ENCODE measurements around the gene AFF2.

The AFF2 gene

DNA sequence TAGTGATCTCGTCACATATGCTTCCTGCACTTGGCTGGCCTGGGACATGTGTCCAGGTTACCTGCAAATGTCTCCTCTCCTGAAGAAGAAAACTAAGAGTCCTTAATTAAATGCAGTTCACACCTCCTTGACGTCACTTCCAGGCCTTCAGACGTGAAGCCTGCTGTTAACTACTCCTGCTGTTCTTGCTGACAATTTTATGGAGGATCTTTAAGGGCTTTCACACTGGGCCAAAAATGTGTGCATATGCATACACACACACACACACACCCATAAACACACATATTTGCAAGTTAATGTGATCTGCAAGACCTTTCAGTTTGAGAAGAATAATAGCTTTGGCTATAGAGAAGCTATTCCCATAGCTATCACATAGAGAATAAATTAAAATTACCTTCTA is 267.9 kb downstream of the AFF2 start:
- DNase-seq, result no peak

DNA sequence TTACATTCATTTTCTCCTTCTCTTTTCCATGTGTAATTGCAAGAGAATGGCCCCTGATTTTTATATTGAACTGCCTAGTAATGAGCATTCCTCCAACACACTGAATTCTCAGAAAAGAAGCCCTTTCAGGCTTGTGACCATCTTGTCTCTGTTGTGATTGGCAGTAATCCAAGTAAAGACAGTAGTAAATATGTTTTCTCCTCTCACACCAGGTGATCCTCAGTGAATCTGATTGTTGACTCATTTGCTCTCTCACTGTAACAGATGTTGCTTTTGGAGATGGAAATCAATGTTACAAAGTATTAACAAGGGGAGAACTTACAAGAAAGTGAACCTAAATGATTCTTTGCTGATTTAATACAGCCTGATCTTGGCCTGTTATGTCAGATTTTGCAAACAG is 271.0 kb downstream of the AFF2 start:
- DNase-seq, result no peak

DNA sequence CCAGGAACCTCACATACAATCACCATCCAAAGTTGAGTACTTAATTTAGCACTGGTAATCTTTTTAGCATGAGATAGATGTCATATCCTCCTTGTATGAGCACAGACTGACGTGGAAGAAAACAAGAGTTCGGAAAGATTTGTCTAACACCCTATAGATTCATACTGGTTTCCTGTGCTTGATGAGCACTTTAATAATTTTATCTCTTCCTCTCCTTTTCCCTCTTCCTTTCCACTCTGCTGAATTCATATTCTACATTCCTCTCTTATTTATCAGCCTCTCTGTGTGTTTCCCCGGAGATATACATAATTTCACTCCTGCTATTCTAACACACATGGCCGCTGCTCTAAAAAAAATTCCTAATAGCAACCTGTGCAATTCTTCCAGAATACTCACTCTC is 273.9 kb downstream of the AFF2 start:
- DNase-seq, result no peak

DNA sequence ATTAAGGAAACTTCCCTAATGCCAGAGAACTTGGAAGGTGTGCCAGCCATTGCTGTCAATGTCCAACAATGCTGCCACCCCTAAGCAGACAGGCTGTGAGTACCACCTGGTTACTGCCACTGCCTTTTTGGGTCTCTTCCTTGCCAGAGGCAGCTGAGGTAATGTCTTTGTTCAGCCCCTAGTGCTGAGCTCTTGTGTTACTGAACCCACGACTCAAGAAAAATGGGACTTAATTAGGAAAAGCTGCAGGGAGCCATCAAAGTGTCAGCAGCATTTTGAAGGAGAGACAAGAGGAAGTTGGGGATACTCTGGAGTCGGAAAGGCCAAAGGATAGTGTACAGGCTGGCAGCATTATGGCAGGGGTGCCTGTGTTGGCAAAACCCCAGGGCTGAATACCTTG is 283.7 kb downstream of the AFF2 start:
- DNase-seq, result no peak

GRCh38 chrX:148784856-148785255 is 284.4 kb downstream of the AFF2 start:
- DNase-seq, result no peak

DNA sequence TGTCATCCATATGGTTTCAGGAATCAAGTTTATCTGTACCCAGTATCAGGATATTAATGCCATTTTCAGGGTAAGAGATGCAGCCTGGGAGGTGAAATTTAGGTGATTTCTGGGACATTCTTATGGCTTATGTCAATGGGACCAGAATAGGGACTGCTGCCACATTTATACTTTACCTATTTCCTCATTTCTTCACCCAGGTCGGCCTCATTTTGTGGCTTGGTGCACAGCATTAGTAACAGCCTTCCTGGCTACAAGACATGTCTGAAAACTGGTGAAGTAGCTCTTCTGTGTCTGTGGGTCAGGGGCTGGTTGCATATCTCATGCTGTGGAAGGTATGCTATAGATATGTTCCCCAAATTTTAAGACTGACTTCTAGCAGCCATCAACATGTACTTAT is 284.8 kb downstream of the AFF2 start:
- no peak for DNase-seq

DNA sequence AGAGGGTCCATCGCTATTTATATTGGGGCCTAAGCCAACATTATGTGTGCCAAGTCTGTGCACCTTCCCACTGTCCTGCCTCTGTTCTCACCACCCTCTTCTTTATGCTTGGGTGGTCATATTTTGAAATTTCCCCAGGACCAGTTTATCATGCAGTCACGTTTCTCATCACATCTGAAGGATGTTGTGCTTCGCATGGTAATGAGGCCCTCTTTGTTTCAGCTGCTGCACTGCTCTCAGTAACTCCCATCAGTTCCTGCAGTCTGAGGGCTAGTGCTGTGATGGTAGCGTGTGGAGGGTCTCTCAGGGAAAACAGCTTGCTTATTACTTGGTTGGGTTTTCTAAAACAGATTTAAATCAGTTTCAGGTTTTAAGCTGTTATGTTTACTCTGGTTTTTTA is 288.0 kb downstream of the AFF2 start:
- DNase-seq, result no peak

GRCh38 chrX:148794350-148794749 is 293.9 kb downstream of the AFF2 start:
- DNase-seq, result no peak

DNA sequence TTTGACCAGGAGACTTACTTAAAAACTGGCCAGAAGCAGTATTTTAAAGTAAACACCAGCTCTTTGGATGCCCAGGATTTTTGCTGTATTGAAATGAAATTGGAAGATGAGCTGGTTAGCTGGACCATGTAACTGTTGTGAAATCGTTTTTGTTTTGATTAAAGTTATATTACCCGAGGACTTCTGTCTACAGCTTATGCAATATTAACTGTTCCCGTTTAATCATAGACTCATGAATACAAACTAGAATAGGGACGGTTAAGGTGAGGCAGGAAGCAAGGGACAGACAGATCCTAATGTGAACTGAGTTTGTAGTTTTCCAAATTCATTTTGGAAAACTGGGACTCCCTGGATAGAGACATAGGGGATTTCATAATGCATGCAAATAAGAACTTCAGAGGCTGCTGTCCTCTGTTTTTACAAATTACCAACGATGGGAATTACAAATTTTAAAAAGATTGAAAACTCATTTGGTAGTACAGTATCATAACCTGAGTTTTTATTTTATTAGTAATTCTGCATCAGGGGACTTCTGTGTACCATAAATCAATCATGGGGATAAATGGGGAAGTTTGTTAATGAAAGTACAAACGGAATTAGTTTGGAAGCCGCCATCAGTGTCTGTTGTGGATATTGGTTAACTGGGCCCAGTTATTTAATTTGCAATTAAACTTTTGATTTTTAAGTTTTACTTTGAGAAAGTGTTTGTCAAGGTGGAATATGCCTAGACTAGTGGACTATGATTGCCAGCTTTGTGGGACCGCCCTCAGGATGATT is 304.4 kb downstream of the AFF2 start:
- no peak for DNase-seq

- DNase-seq, result no peak
These were observed 305.9 kb downstream of the AFF2 start for GRCh38 chrX:148806145-148806870.

- no peak for DNase-seq
These were observed 308.4 kb downstream of the AFF2 start for GRCh38 chrX:148808833-148809232.

DNA sequence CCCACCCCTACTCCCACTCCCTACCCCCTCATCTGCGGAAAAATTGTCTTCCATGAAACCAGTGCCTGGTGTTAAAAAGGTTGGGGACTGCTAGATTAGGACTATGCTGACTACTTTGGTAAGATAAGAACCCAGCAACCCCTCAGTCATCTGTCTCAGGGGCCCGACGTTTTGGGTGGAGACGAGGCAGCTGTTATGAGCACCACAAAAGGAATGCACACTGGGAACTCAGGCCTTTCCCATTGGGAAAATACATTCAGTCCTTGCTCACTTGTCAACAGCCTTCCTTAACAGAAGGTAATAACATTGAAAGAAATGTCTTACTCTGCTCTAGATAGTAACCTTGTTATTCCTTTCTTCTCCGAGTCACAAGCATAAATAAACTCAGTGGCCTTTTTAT is 310.8 kb downstream of the AFF2 start:
- no peak for DNase-seq

- no peak for DNase-seq
These were observed 313.0 kb downstream of the AFF2 start for GRCh38 chrX:148813422-148813821.

DNA sequence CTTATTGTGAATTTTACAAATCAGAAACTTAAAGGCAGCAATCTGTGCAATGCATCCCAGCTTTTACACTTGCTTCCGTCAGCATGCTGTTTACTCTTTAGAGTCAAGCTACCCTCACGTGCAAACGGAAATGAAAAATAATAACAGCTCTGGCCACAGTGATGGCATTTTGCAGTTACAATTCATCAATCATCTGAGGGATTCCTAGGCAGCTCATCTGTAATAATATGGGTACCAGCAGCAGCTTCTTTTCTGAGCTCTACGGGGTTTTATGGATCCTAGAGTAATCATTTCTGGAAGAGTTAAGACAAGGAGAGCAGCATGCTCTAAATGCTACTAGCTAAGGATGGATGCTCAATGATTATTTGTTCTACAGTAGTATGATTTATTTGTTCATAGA is 313.6 kb downstream of the AFF2 start:
- no peak for DNase-seq

DNA sequence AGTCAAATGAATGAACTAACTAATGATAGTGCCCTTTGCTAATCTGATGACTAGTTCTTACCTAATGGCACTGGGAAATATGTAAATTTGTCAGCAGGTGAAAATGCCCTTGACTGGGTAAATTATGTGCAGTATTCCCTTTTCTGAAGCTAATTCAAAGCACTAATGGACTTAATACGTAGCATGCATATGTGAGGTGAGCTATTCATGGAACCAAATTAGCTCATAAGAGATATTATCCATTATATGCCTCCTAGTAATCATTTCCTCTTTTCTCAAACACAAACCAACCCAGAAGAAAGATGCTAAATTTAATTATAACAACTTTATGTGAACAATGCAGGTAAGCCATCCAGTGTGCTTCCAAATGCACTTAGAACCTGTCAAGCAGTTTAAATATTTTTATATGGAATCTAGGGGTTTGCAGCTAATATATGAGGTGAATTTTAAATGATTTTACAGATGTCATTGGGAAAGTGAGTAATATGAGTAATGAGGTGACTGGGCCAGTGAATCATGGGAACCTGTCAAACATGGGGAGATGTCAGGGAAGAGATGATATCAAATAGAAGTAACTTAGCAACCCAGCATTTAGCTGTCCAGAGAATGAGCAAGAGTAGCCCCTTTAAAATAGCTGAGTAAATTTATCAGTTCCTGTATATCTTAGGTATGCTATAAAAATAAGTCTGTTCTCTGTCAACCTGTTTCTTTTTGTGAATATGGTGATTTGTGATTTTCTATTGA is 315.0 kb downstream of the AFF2 start:
- DNase-seq, result no peak

GRCh38 chrX:148823986-148824385 is 323.6 kb downstream of the AFF2 start:
- no peak for DNase-seq

DNA sequence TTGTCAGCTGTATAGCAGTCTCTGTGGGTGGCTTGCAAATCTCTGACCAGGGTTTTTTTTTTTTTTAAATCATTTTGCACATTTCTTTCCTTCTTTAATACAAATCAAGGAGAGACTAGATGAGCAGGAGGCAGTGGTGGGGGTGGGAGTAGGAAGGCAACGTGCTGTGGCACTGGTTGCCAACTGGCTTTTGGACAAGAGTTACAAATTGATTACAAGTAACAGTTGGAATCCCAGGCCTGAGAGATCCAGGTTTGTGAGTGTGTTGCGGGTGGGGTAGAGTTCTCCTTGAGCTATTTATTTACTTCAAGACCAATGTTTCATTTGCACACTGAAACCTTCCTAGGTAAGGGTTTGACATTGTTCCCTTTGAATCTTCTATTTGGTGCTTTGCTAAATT is 325.3 kb downstream of the AFF2 start:
- DNase-seq, result no peak

DNA sequence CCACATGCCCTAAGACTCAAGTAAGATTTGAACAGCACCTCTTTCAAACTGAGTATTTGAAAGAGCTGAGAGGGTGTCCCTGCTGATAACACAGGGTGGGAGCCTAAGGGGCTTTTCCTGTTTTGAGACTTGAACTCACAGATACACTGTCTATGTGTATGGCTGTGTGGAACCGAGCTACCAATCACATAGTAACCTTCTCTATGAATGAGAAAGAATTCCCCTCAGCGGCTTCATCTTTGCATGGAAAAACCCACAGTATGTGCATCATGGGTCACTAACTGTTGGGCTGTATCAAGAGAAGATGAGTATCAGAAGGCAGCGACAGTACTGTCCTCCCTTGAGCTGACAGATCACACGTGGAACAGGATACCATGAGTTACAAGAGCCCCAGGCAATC is 336.3 kb downstream of the AFF2 start:
- no peak for DNase-seq

GRCh38 chrX:148850631-148851030 is 350.2 kb downstream of the AFF2 start:
- DNase-seq, result no peak

- DNase-seq, result no peak
These were observed 353.9 kb downstream of the AFF2 start for GRCh38 chrX:148854306-148854705.

DNA sequence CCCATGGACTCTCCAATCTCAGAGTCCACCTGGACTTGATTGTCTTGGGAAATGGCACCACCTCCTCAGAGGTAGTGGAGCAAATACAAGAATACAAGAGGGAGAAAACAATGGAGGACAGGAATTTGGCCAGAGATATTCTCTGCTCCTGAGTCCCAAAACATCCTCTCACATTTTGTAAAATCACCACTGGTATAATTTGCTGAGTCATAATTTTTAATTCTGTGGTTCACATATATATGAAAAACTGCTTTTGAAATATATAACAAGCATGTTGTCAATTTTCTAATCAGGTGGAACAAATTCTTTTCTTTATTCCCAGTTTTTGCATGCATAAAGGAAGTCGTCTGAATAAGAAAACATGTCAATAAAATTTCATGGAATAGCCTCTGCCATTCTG is 356.1 kb downstream of the AFF2 start:
- no peak for DNase-seq

DNA sequence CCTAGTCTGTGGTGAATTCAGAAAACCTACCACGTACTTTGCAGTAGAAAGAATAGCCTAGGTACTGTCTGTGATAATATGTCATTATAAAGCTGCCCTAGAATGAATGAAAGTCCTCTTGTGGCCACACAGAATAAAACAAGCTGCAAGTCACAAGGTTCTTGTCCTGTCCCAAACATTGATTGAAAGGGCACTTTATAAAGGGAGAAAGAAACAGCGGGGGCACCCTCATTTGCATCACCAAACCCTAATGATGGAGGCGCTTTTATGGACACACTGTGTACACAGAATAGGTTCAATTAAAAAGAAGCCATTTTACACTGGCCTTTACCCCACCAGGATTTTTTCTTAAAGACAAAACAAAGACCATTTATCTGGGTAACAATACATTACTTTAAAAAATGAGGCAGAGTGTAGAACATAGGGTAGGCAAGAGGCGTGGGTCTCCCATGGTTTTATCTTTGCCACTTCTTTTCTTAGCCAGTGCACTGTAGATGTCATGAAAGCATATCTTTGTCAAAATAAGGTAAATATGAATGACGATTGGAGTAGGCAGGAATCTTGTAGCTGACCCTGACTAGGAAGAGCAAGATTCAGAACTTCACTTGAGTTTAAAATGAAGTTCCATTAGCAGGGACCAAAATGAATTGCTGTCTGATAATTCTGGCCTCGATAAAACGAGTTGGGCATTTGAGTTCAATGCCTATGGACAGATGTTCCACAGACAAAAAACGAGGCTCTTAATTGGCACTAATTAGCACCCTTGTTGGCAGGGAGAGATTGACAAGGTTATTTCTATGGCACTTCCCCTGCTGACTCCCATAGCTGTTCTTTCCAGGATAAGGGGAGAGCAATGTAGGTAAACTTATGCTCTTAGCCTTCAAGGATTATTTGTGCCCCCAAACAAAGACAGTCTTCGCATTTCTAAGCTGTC is 365.1 kb downstream of the AFF2 start:
- no peak for DNase-seq

GRCh38 chrX:148867596-148867995 is 367.2 kb downstream of the AFF2 start:
- no peak for DNase-seq

Measured in DMS79 treated with DMSO at 0.1 percent for 48 hours (cell line).